ENCODE data around the gene ASS1.

The ASS1 gene

GRCh38 chr9:130523921-130524320, 79.2 kb downstream of the ASS1 start:
- TF ChIP-seq CTCF (IDR thresholded peaks at IDR 0.05; ENCODE audit: insufficient read depth, low read length, missing control alignments): no peak
- no peak for DNase-seq (ENCODE audit: low read depth, low spot score)
- ChIA-PET CTCF (no interaction called here), POLR2A (no interaction called here)
- H3K4me3 ChIP-seq (ENCODE audit: low read depth, low read length): no peak overlapping the region

- ChIA-PET CTCF (interaction anchor here (0.5 to 1.3 kb wide), 2 partner anchors 24 to 160 kb away, joined by 3 to 4 read pairs; no protein-coding TSS in a partner anchor), POLR2A (no interaction called here)
- DNase-seq (ENCODE audit: low read depth, low spot score): no peak
- no peak overlapping the region for H3K4me3 ChIP-seq (ENCODE audit: low read depth, low read length)
- no peak for TF ChIP-seq CTCF (IDR thresholded peaks at IDR 0.05; ENCODE audit: insufficient read depth, low read length, missing control alignments)
Observed at GRCh38 chr9:130526193-130526853, 81.6 kb downstream of the ASS1 start.

DNA sequence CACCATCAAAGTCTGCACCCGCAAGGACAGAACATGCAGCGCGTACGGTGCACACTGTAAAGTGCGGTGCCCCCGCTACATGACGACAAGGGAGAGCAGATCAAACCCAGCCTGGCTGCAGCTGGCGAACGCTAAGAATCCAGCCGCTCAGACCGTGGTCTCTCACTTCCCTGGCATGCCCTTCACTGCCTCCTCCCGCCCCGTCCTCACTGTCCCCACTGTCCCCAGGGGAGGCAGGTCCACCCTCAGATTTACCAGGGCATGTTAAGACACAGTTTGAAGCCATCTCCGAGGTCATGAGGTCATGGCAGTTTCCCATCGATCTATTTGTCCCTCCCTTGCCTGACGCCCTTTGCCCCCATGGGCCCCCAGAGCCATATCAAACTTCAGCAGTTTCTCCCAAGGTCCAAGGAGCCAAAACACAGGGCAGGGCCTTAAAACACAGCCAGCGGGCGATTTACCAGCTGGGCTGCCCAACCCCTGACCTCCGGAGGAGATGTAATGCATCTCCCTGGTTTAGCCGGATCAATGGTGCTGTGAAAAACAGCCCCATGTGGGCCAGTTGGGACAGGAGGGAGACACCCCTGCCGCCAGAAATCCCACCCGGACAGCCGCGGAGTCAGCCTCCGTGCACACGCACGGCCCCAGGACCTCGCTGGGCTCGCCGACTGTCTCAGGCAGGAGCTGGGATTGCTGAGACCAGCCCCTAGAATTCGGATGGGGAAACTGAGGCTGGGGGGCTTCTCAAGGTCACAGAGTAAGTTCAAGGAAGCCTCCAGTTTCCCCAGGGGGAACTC, 82.3 kb downstream of the ASS1 start:
- ChIA-PET CTCF (interaction anchor here (1.3 kb wide), 1 partner anchor 159 kb away, joined by 4 read pairs; no protein-coding TSS in a partner anchor), POLR2A (no interaction called here)
- no peak for DNase-seq (ENCODE audit: low read depth, low spot score)
- H3K4me3 ChIP-seq (ENCODE audit: low read depth, low read length): no peak overlapping the region
- no peak for TF ChIP-seq CTCF (IDR thresholded peaks at IDR 0.05; ENCODE audit: insufficient read depth, low read length, missing control alignments)

DNA sequence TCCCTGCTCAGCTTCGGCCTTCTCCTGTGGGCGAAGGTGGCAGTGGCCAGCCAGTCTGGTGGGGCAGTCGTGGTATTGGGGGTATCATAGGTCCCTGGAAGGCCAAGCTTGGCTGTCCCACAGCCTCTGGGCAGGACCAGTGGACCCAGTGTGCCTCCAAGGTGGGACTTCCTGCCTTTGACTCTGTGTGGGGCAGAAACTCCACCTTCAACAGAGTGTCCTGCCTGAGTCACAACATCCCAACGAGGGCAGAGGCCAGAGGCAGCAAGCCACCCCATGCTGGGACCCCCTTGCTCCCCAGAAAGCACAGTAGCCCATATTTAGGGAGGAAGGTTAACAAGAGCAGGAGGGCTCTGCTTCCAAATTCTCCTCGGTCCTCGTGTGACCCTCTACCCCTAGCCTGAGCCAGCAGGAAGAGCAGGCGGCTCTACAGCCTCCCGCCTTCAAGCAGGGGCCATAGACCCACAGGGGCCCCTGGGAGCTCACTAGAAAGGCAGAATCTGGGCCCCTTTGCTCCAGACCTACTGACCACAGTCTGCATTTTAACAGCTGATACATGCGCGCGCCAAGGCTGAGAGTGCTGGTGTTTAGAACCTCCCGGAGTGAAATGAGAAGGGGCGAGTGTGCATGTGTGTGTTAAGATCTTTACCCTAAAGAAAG, 83.0 kb downstream of the ASS1 start:
- ChIA-PET POLR2A (no interaction called here), CTCF (no interaction called here)
- DNase-seq (ENCODE audit: low read depth, low spot score): no peak
- no peak for TF ChIP-seq CTCF (IDR thresholded peaks at IDR 0.05; ENCODE audit: insufficient read depth, low read length, missing control alignments)
- no peak overlapping the region for H3K4me3 ChIP-seq (ENCODE audit: low read depth, low read length)

- CTCF ChIA-PET: no interaction called here
- TF ChIP-seq CTCF (IDR thresholded peaks at IDR 0.05; ENCODE audit: insufficient read depth, low read length, missing control alignments): no peak
- POLR2A ChIA-PET: no interaction called here
- no peak overlapping the region for H3K4me3 ChIP-seq (ENCODE audit: low read depth, low read length)
- no peak for DNase-seq (ENCODE audit: low read depth, low spot score)
Observed at GRCh38 chr9:130528674-130529073, 83.9 kb downstream of the ASS1 start.

- no peak for DNase-seq (ENCODE audit: low read depth, low spot score)
- no peak for TF ChIP-seq CTCF (IDR thresholded peaks at IDR 0.05; ENCODE audit: insufficient read depth, low read length, missing control alignments)
- POLR2A ChIA-PET: no interaction called here
- no peak overlapping the region for H3K4me3 ChIP-seq (ENCODE audit: low read depth, low read length)
- CTCF ChIA-PET: interaction anchor here (1.4 kb wide), 1 partner anchor 50 kb away, joined by 3 read pairs; no protein-coding TSS in a partner anchor
Observed at GRCh38 chr9:130530938-130531337, 86.2 kb downstream of the ASS1 start.

All from AG04449 (cell line).